Heart right ventricle (tissue), 16 donors: Measurements from ENCODE around the gene ANO2. TPM values are rescaled to one million over a fixed set of nuclear protein-coding genes. Genes with fewer than 3 reads are reported as not detected.

ENCODE experiments used
- ATAC-seq, 8 donors: fragments of 200-7000 bp; cut with Tn5 transposase; one replicate each; pipeline ENCODE4 v1.9.1; 2020; ENCODE audit warnings: mild to moderate bottlenecking in 8 of 8, moderate library complexity in 8 of 8, moderate number of reproducible peaks in 1 of 8
- DNase-seq, 2 donors: peaks; one replicate each; pipeline ENCODE4 v3.0.0-alpha.2; 2020
- H3K27ac ChIP-seq, 10 donors: fragments of 200-600 bp; sonication (generic) in 2 of 10; one replicate each; pipeline versions ENCODE4 v1.5.0 to v1.8.0; 2020 to 2022; ENCODE audit warnings: mild to moderate bottlenecking in 3 of 10
- H3K27me3 ChIP-seq, 7 donors: fragments of 200-600 bp; one replicate each; pipeline ENCODE4 v1.8.0; 2021 to 2022; ENCODE audit warnings: mild to moderate bottlenecking in 2 of 7
- H3K36me3 ChIP-seq, 9 donors: fragments of 200-600 bp; sonication (generic) in 1 of 9; one replicate each; pipeline versions ENCODE4 v1.5.0 to v1.8.0; 2020 to 2022; ENCODE audit warnings: mild to moderate bottlenecking in 2 of 9
- H3K4me1 ChIP-seq, 9 donors: fragments of 200-600 bp; sonication (generic) in 1 of 9; one replicate each; pipeline versions ENCODE4 v1.5.0 to v1.8.0; 2020 to 2022; ENCODE audit warnings: mild to moderate bottlenecking in 4 of 9
- H3K4me3 ChIP-seq, 10 donors: fragments of 200-600 bp; sonication (generic) in 2 of 10; one replicate each; pipeline versions ENCODE4 v1.5.0 to v1.8.0; 2020 to 2022; ENCODE audit warnings: mild to moderate bottlenecking in 7 of 10, moderate library complexity in 2 of 10
- H3K9me3 ChIP-seq, 11 donors: fragments of 200-600 bp in 10 of 11; sonication (generic) in 2 of 11; one replicate each; pipeline versions ENCODE4 v1.5.0 to v1.8.0; 2013 to 2022; ENCODE audit warnings: mild to moderate bottlenecking in 2 of 11, control low read depth in 1 of 11, moderate library complexity in 1 of 11
- WGBS, 2 donors: extraction: QIAGEN DNeasy Blood & Tissue Kit; methylation state at CpG; one replicate each; pipeline ENCODE4 v1.1.7; 2013; ENCODE audit warnings: inconsistent platforms in 1 of 2; 5-methylcytosine and 5-hydroxymethylcytosine counted together
- intact Hi-C, 10 donors: fragments of 100-400 bp; cut with DNase I; formaldehyde crosslinking; loops; one replicate each; pipeline versions ENCODE4 v1.11.1 to v1.14.2; 2022
- polyA plus RNA-seq, 2 donors: library from polyadenylated mRNA; stranded (reverse); fragments of 200-250 nt; gene quantifications; one replicate each; pipeline ENCODE4 v1.2.3, GENCODE V29; 2013
- total RNA-seq, 10 donors: library from RNA; stranded (reverse); fragmentation: NEBNext Ultra II Directional in 3 of 10; extraction: Animal tissue kit (Norgen Biotek cat#: 25700) in 3 of 10; gene quantifications; one replicate each; pipeline versions ENCODE4 v1.2.1 to v1.2.4, GENCODE V29; 2021 to 2023
- TF ChIP-seq, protein P1 (sequence below), 9 donors: fragments of 200-600 bp; sonication (generic) in 2 of 9; IDR thresholded peaks; one replicate each; pipeline versions ENCODE4 v1.5.0 to v1.8.0; 2021 to 2022; ENCODE audit warnings: antibody characterized with exemption in 9 of 9, mild to moderate bottlenecking in 5 of 9, moderate library complexity in 1 of 9
- donor health status: Arrhythmogenic right ventricular cardiomyopathy.
- donor health status: ischemic (EF 13 %, LVEDD 7.1; RV severe dilation, severe dysfunction).
- donor health status: healthy with polysubstance abuse.
- donor health status: DM: no; HTN: yes; CAD: no.
- donor health status: DM: no; HTN: no; CAD: no.
- donor health status: ischemic (EF 25% LVEDD 6.9; RV normal size, moderate dysfunction).
- donor health status: ischemic (EF 25% LVEDD 5.7; RV mildly dilated, moderate dysfunction).
- donor health status: healthy.
- donor health status: DM: yes; HTN: yes; CAD: no.
- donor health status: Ischemic cardiomyopathy.
- donor health status: ischemic (EF 35%, LVEDD 5.7; RV mildly dilated, moderate dysfunction).
- donor health status: nonischemic (EF 11% LVEDD 7.7; RV severe dilation, severe dysfunction).
- donor health status: DM: yes; HTN: yes; CAD: no.
- donor health status: PGD.
- donor health status: ischemic (EF 29% LVEDD 5.4; RV normal size, mild dysfunction).
- donor health status: nonischemic (EF 23%, LVEDD 6.1; RV moderate dilation, normal function).

The ANO2 gene
- total and polyA plus RNA-seq, 12 donors, result 4.0 to 15.2 (median 12.0) TPM

DNA sequence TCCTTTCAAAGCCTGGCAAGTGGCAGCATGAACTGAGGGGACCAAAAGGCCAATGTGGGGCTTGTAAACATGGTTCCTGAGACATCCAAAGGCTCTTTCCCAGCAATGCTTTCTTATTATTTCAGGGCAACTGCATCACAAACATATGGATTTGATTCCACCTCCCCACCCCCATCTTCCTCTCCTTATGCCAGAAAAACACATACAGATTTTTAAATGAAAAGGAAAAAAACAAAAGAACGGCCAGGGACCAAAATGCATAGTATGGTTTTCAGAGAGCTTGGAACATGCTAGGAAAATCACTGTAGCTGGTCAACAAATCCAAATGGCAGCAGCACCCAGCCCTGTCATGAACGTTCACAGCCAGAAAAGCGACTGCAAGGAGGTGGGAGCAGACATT is 167.6 kb downstream of the ANO2 start:
- Histone ChIP-seq H3K36me3 (no peaks in the 10 kb centered on the region), H3K4me1 (peaks cover 0 to 52% (median 12%) of the 10 kb centered on the region in 9 donors), H3K27ac (no peak overlapping the region), H3K27me3 (peaks cover 0 to 8% (median 0%) of the 10 kb centered on the region in 7 donors), H3K4me3 (no peak overlapping the region), H3K9me3 (no peaks in the 10 kb centered on the region)
- ATAC-seq, result no peak
- WGBS, 2 donors, result 72 to 86% methylated on average over 3 of the region's 3 CpGs
- DNase-seq, result no peak
- intact Hi-C loops, result no loop called here
- TF ChIP-seq, protein P1, sequence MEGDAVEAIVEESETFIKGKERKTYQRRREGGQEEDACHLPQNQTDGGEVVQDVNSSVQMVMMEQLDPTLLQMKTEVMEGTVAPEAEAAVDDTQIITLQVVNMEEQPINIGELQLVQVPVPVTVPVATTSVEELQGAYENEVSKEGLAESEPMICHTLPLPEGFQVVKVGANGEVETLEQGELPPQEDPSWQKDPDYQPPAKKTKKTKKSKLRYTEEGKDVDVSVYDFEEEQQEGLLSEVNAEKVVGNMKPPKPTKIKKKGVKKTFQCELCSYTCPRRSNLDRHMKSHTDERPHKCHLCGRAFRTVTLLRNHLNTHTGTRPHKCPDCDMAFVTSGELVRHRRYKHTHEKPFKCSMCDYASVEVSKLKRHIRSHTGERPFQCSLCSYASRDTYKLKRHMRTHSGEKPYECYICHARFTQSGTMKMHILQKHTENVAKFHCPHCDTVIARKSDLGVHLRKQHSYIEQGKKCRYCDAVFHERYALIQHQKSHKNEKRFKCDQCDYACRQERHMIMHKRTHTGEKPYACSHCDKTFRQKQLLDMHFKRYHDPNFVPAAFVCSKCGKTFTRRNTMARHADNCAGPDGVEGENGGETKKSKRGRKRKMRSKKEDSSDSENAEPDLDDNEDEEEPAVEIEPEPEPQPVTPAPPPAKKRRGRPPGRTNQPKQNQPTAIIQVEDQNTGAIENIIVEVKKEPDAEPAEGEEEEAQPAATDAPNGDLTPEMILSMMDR (IDR thresholded peaks at IDR 0.05), result no peak

DNA sequence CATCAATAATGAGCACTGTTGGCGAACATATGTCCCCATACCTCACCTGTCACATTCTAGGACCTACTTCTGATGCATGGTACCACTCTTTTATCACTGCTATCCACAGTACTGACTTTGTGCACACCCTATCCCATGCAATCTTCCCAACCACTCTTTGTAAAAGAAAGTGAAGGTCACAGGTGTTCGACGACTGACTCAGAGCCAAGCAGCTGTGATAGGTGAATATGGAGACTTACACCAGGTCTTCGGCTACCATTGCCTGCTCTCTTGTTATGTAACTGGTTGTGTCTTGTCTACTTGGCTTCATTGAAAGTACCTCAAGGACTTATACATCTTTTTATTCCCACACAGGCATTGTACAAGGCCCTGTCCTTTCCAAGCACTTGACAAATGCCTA is 169.0 kb downstream of the ANO2 start:
- no peaks in the 10 kb centered on the region for H3K9me3 ChIP-seq
- WGBS, 2 donors, result 95 to 98% methylated on average over 4 of the region's 4 CpGs
- TF ChIP-seq, protein P1 (IDR thresholded peaks at IDR 0.05), result no peak
- H3K27ac ChIP-seq, result no peak overlapping the region
- H3K4me3 ChIP-seq, result no peak overlapping the region
- no peak for DNase-seq
- no peak for ATAC-seq
- intact Hi-C loops, result no loop called here
- H3K36me3 ChIP-seq, result no peaks in the 10 kb centered on the region
- peaks cover 0 to 8% (median 0%) of the 10 kb centered on the region in 7 donors for H3K27me3 ChIP-seq
- H3K4me1 ChIP-seq, result peaks cover 0 to 42% (median 12%) of the 10 kb centered on the region in 9 donors

DNA sequence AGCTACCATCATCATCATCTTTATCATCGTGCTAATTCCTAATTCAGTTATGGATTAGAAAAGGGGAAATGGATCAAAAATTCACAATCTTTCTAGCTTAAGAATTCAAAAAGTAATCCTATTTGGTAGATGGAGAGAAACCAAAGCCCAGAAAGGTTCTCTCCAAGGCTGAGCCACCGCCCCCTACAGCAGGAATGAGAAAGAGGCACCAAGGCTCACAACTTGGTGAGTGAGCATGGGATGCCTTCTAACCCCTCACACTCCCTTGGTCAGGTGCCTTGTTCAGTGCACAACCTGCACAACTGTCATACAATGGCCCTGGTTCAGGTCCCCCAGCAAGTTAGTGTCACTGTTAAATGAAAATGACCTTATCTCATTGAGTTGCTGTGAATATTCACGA is 171.5 kb downstream of the ANO2 start:
- no peak overlapping the region for H3K27ac ChIP-seq
- no peaks in the 10 kb centered on the region for H3K36me3 ChIP-seq
- no peak overlapping the region for H3K4me3 ChIP-seq
- H3K9me3 ChIP-seq, result no peaks in the 10 kb centered on the region
- intact Hi-C loops, result no loop called here
- 89% methylated on average over 3 of the region's 3 CpGs for WGBS, 2 donors
- DNase-seq, result no peak
- ATAC-seq, result no peak
- H3K4me1 ChIP-seq, result peaks cover 0 to 30% (median 10%) of the 10 kb centered on the region in 9 donors
- H3K27me3 ChIP-seq, result peaks cover 0 to 8% (median 0%) of the 10 kb centered on the region in 7 donors
- TF ChIP-seq, protein P1 (IDR thresholded peaks at IDR 0.05), result no peak

DNA sequence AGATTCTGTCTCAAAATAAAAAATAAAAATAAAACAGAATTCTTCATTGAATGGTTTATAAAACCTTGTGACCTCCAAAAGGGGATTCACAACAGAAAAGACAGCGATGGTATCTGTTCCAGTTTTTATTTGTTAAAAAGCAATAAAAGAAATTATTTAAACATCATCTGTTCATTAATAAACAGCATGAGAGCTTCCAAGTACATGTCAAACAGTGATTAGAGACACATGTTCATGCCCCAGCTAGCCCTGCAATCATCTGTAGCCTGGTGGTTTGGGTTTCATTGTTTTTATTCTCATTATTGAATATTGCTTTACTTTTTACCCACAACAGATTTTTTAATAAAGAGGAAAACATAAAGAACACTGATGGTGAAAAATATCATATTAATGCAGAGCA is 173.3 kb downstream of the ANO2 start:
- WGBS, 2 donors, result 78% methylated on average over 1 of the region's 1 CpG
- intact Hi-C loops, result no loop called here
- H3K27ac ChIP-seq, result no peak overlapping the region

More for the DNA sequence above, 173.3 kb downstream of the ANO2 start:
- Histone ChIP-seq H3K36me3 (no peaks in the 10 kb centered on the region), H3K27me3 (peaks cover 0 to 8% (median 0%) of the 10 kb centered on the region in 7 donors), H3K4me1 (peaks cover 0 to 37% (median 10%) of the 10 kb centered on the region in 9 donors), H3K9me3 (peaks cover 0 to 5% (median 0%) of the 10 kb centered on the region in 11 donors), H3K4me3 (no peak overlapping the region)
- no peak for ATAC-seq
- no peak for DNase-seq
- TF ChIP-seq, protein P1 (IDR thresholded peaks at IDR 0.05), result no peak
